ENCODE results near the gene SMIM13.

The SMIM13 gene

GRCh38 chr6:11121851-11122250, 28.2 kb downstream of the SMIM13 start:
- DNase-seq (ENCODE audit: low read depth in 2 of 2) = no peak

- no peak for DNase-seq (ENCODE audit: low read depth in 2 of 2)
These were observed 28.7 kb downstream of the SMIM13 start for GRCh38 chr6:11122380-11122779.

GRCh38 chr6:11123978-11124377, 30.3 kb downstream of the SMIM13 start:
- no peak for DNase-seq (ENCODE audit: low read depth in 2 of 2)

GRCh38 chr6:11126876-11127275, 33.2 kb downstream of the SMIM13 start:
- no peak for DNase-seq (ENCODE audit: low read depth in 2 of 2)

GRCh38 chr6:11128608-11129007, 35.0 kb downstream of the SMIM13 start:
- DNase-seq (ENCODE audit: low read depth in 2 of 2) = no peak

- DNase-seq (ENCODE audit: low read depth in 2 of 2) = no peak
These were observed 36.4 kb downstream of the SMIM13 start for GRCh38 chr6:11129908-11130565.

GRCh38 chr6:11130605-11131004, 37.0 kb downstream of the SMIM13 start:
- no peak for DNase-seq (ENCODE audit: low read depth in 2 of 2)

- no peak for DNase-seq (ENCODE audit: low read depth in 2 of 2)
These were observed 38.7 kb downstream of the SMIM13 start for GRCh38 chr6:11132194-11132888.

- DNase-seq (ENCODE audit: low read depth in 2 of 2) = no peak
These were observed 39.6 kb downstream of the SMIM13 start for GRCh38 chr6:11133281-11133680.

- no peak for DNase-seq (ENCODE audit: low read depth in 2 of 2)
These were observed 43.2 kb downstream of the SMIM13 start for GRCh38 chr6:11136809-11137208.

- no peak for DNase-seq (ENCODE audit: low read depth in 2 of 2)
These were observed 45.7 kb downstream of the SMIM13 start for GRCh38 chr6:11139051-11139960.

GRCh38 chr6:11140056-11140455, 46.4 kb downstream of the SMIM13 start:
- DNase-seq (ENCODE audit: low read depth in 2 of 2) = no peak

- DNase-seq (ENCODE audit: low read depth in 2 of 2) = no peak
These were observed 47.7 kb downstream of the SMIM13 start for GRCh38 chr6:11141295-11141694.

- DNase-seq (ENCODE audit: low read depth in 2 of 2) = no peak
These were observed 48.8 kb downstream of the SMIM13 start for GRCh38 chr6:11142296-11143027.

- DNase-seq (ENCODE audit: low read depth in 2 of 2) = no peak
These were observed 50.0 kb downstream of the SMIM13 start for GRCh38 chr6:11143394-11144371.

GRCh38 chr6:11144393-11144851, 50.8 kb downstream of the SMIM13 start:
- peak; percentile 29 to 51 for DNase-seq (ENCODE audit: low read depth in 2 of 2)

GRCh38 chr6:11146117-11146826, 52.6 kb downstream of the SMIM13 start:
- no peak for DNase-seq (ENCODE audit: low read depth in 2 of 2)

GRCh38 chr6:11149551-11149950, 55.9 kb downstream of the SMIM13 start:
- DNase-seq (ENCODE audit: low read depth in 2 of 2) = no peak

- DNase-seq (ENCODE audit: low read depth in 2 of 2) = no peak
These were observed 57.9 kb downstream of the SMIM13 start for GRCh38 chr6:11151488-11151887.

GRCh38 chr6:11152581-11152980, 58.9 kb downstream of the SMIM13 start:
- no peak for DNase-seq (ENCODE audit: low read depth in 2 of 2)
